GM10248 (cell line): ENCODE data around the gene PBX3.

ENCODE experiments used
- CTCF ChIA-PET: fragments of 300-600 bp; sonication (Branson Sonifier 250); formaldehyde crosslinking; extraction: SDS; loops from one replicate; lab custom pipeline; 2021; ENCODE audit warnings: antibody characterized with exemption; lab: Yijun Ruan, JAX
- POLR2A ChIA-PET: fragments of 350-650 bp; sonication (Branson Sonifier 250); formaldehyde crosslinking; extraction: SDS; loops from one replicate; lab custom pipeline; 2020; ENCODE audit warnings: antibody characterized with exemption; lab: Yijun Ruan, JAX
- DNase-seq: peaks from one replicate; pipeline ENCODE4 v3.0.0; 2012; ENCODE audit errors: extremely low spot score
- CTCF ChIP-seq: IDR thresholded peaks from 2 replicates; pipeline ENCODE4 v1.5.1; 2012; ENCODE audit warnings: mild to moderate bottlenecking, low read depth; ENCODE audit errors: extremely low read depth, missing control alignments, control extremely low read depth

PBX3 gene

GRCh38 chr9:125826850-125827249 is 79.7 kb downstream of the PBX3 start:
- DNase-seq: no peak
- ChIA-PET POLR2A (no interaction called here), CTCF (interaction anchor here (1.5 to 1.7 kb wide), 2 partner anchors 68 to 268 kb away, joined by 3 read pairs; no protein-coding TSS in a partner anchor)
- no peak for TF ChIP-seq CTCF

GRCh38 chr9:125829743-125830142 is 82.6 kb downstream of the PBX3 start:
- DNase-seq: peak; percentile 46
- CTCF ChIA-PET: interaction anchor here (0.9 to 1.5 kb wide), 8 partner anchors 9 to 270 kb away, joined by 3 to 7 read pairs (median 4); no protein-coding TSS in a partner anchor
- POLR2A ChIA-PET: no interaction called here
- TF ChIP-seq CTCF: no peak

DNA sequence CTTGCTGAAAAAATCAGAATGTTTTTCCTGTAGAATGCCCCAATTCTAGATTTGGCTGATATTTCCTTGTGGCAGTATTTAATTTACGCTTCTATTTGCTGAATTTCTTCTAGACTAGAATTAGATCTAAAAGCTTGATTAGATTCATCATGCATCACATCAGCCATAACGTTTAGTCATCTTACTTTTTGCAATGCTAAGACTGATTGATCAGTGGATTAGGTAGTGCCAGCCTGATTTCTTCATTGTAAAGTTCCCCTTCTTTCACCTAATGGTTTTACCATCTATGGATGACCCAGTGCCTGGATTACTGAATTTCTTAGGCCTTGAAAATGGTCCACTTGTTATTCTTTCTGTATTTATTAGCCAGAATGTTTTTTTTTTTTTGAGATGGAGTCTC is 83.9 kb downstream of the PBX3 start:
- TF ChIP-seq CTCF: no peak
- CTCF ChIA-PET: interaction anchor here (1.5 kb wide), 1 partner anchor 20 kb away, joined by 5 read pairs; no protein-coding TSS in a partner anchor
- no peak for DNase-seq
- POLR2A ChIA-PET: no interaction called here

- ChIA-PET POLR2A (no interaction called here), CTCF (no interaction called here)
- no peak for DNase-seq
- TF ChIP-seq CTCF: no peak
These were observed 84.4 kb downstream of the PBX3 start for GRCh38 chr9:125831616-125832015.

GRCh38 chr9:125835655-125836054 is 88.5 kb downstream of the PBX3 start:
- POLR2A ChIA-PET: no interaction called here
- DNase-seq: no peak
- CTCF ChIA-PET: interaction anchor here (1.8 kb wide), 1 partner anchor 25 kb away, joined by 4 read pairs; no protein-coding TSS in a partner anchor
- TF ChIP-seq CTCF: no peak

GRCh38 chr9:125839317-125839716 is 92.1 kb downstream of the PBX3 start:
- ChIA-PET CTCF (interaction anchor here (1.7 to 2.0 kb wide), 3 partner anchors 9 to 14 kb away, joined by 4 to 6 read pairs (median 4); no protein-coding TSS in a partner anchor), POLR2A (no interaction called here)
- TF ChIP-seq CTCF: no peak
- DNase-seq: no peak
